ENCODE measurements around the gene EML6.

EML6 gene

GRCh38 chr2:55010915-55011314 lies 287.5 kb downstream of the EML6 start:
- DNase-seq = no peak

GRCh38 chr2:55011831-55012671 lies 288.6 kb downstream of the EML6 start:
- DNase-seq = no peak

GRCh38 chr2:55012672-55013484 lies 289.4 kb downstream of the EML6 start:
- no peak for DNase-seq

- no peak for DNase-seq
These were observed 290.5 kb downstream of the EML6 start for GRCh38 chr2:55013936-55014335.

- DNase-seq = peak; percentile 59
These were observed 291.8 kb downstream of the EML6 start for GRCh38 chr2:55014962-55015939.

GRCh38 chr2:55017428-55017827 lies 294.0 kb downstream of the EML6 start:
- DNase-seq = no peak

GRCh38 chr2:55017880-55018279 lies 294.4 kb downstream of the EML6 start:
- no peak for DNase-seq

- no peak for DNase-seq
These were observed 295.2 kb downstream of the EML6 start for GRCh38 chr2:55018619-55019018.

- no peak for DNase-seq
These were observed 296.2 kb downstream of the EML6 start for GRCh38 chr2:55019526-55020258.
